Measurements from ENCODE around the gene GSK3B. TPM values are rescaled to one million over a fixed set of nuclear protein-coding genes. Genes with fewer than 3 reads are reported as not detected.

The GSK3B gene
- total RNA-seq, 1 experiment from 2014 or later = 56.5 TPM

DNA sequence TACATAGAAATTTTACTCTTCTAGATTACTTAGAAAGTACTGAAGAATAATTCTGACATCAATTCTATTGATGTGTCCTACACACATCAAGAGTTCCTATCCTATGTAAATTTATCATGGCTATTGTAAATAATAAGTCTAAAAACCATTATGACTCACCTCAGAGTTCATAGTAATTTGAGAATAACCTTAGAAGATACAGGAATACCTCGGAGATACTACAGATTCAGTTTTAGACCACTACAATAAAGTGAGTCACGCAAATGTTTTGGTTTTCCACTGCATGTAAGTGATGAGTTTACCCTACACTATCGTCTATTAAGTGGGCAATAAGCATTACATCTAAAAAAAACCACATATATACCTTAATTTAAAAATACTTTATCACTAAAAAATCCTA, 237.6 kb downstream of the GSK3B start:
- no peaks in the 10 kb centered on the region for H3K27me3 ChIP-seq (ENCODE audit: insufficient read depth, low read length)
- no peak overlapping the region for H3K56ac ChIP-seq (ENCODE audit: insufficient read length, low read depth, low read length)
- H4K8ac ChIP-seq (replicated peaks; ENCODE audit: insufficient read length, low read depth, low read length) = no peak overlapping the region
- no peaks in the 10 kb centered on the region for H3K9me3 ChIP-seq (ENCODE audit: control insufficient read depth, low read depth, low read length)
- H3K27me3 Mint-ChIP-seq (ENCODE audit: low read depth) = no peaks in the 10 kb centered on the region
- no peaks in the 10 kb centered on the region for H4K20me1 ChIP-seq (ENCODE audit: control insufficient read depth, insufficient read depth, insufficient read length)
- TF ChIP-seq, protein P1, sequence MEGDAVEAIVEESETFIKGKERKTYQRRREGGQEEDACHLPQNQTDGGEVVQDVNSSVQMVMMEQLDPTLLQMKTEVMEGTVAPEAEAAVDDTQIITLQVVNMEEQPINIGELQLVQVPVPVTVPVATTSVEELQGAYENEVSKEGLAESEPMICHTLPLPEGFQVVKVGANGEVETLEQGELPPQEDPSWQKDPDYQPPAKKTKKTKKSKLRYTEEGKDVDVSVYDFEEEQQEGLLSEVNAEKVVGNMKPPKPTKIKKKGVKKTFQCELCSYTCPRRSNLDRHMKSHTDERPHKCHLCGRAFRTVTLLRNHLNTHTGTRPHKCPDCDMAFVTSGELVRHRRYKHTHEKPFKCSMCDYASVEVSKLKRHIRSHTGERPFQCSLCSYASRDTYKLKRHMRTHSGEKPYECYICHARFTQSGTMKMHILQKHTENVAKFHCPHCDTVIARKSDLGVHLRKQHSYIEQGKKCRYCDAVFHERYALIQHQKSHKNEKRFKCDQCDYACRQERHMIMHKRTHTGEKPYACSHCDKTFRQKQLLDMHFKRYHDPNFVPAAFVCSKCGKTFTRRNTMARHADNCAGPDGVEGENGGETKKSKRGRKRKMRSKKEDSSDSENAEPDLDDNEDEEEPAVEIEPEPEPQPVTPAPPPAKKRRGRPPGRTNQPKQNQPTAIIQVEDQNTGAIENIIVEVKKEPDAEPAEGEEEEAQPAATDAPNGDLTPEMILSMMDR (conservative IDR thresholded peaks at IDR 0.05) = no peak
- no peaks in the 10 kb centered on the region for H3K4me1 ChIP-seq (ENCODE audit: insufficient read depth, low read length)
- no peak overlapping the region for H2BK5ac ChIP-seq (ENCODE audit: insufficient read length, low read length)
- no peak for DNase-seq
- peaks cover 27 to 55% (median 54%) of the 10 kb centered on the region in 3 experiments for H3K36me3 Mint-ChIP-seq (ENCODE audit: insufficient read depth in 1 of 3, low read depth in 3 of 3)
- no peak overlapping the region for H3T11ph ChIP-seq (ENCODE audit: low read length)
- H3K4me1 Mint-ChIP-seq = no peaks in the 10 kb centered on the region
- no peak overlapping the region for H2BK120ac ChIP-seq (ENCODE audit: low read depth, low read length, poor library complexity, severe bottlenecking)
- H3K4me3 Mint-ChIP-seq = no peak overlapping the region
- H3K79me1 ChIP-seq (ENCODE audit: insufficient read depth, low read depth, low read length, poor library complexity, severe bottlenecking) = no peaks in the 10 kb centered on the region
- no peak overlapping the region for H3K27ac Mint-ChIP-seq
- no peak overlapping the region for H2AFZ ChIP-seq (ENCODE audit: low read length)
- no peak overlapping the region for H2BK20ac ChIP-seq (ENCODE audit: low read depth, low read length, poor library complexity, severe bottlenecking)
- H3K9me3 Mint-ChIP-seq = peaks cover 12 to 16% of the 10 kb centered on the region in 2 experiments; a peak in 4 of 5 replicates
- H3K4me2 ChIP-seq (ENCODE audit: insufficient read depth, insufficient read length, low read length) = no peak overlapping the region
- H4K5ac ChIP-seq (ENCODE audit: insufficient read length, low read depth, low read length) = no peak overlapping the region
- H3K27ac ChIP-seq (ENCODE audit: insufficient read length, low read depth, low read length) = no peak overlapping the region
- H3K23ac ChIP-seq (ENCODE audit: insufficient read length, low read depth, low read length) = no peak overlapping the region
- no peaks in the 10 kb centered on the region for H3K23me2 ChIP-seq (ENCODE audit: insufficient read length, low read depth, low read length, poor library complexity, severe bottlenecking)
- no peak overlapping the region for H3K18ac ChIP-seq (ENCODE audit: insufficient read length, low read depth, low read length)
- no peak overlapping the region for H3K9ac ChIP-seq (ENCODE audit: extremely low read depth, insufficient read length, low read length)
- no CpG with 5 or more reads among the region's 3 CpGs for WGBS (ENCODE audit: extremely low coverage, insufficient read length, low lambda C conversion rate)
- no peak overlapping the region for H2BK12ac ChIP-seq (ENCODE audit: insufficient read length, low read depth, low read length)
- H2AK5ac ChIP-seq (ENCODE audit: insufficient read length, low read length) = no peak overlapping the region
- no peaks in the 10 kb centered on the region for H3K79me2 ChIP-seq (ENCODE audit: insufficient read depth, low read length)
- no peak overlapping the region for H3K14ac ChIP-seq (ENCODE audit: insufficient read depth, low read length)
- no peak overlapping the region for H2BK15ac ChIP-seq (ENCODE audit: low read depth, low read length)
- H3K4ac ChIP-seq (ENCODE audit: low read depth, low read length) = no peak overlapping the region
- no peak overlapping the region for H4K91ac ChIP-seq (ENCODE audit: insufficient read length, low read depth, low read length)
